CD1c-positive myeloid dendritic cell (primary cell): Measurements from ENCODE around the gene STX3.
A peak's percentile ranks its signal among the peaks of the same experiment; 100 is the strongest.
"Not testable (repeated sequence)": the region's sequence is repeated elsewhere in the genome, so short reads cannot be mapped to it uniquely, and the experiment has no call there.

Source experiments
- DNase-seq: peaks from one replicate; pipeline ENCODE4 v3.0.0-alpha.2; 2016; ENCODE audit errors: extremely low spot score

STX3 gene

DNA sequence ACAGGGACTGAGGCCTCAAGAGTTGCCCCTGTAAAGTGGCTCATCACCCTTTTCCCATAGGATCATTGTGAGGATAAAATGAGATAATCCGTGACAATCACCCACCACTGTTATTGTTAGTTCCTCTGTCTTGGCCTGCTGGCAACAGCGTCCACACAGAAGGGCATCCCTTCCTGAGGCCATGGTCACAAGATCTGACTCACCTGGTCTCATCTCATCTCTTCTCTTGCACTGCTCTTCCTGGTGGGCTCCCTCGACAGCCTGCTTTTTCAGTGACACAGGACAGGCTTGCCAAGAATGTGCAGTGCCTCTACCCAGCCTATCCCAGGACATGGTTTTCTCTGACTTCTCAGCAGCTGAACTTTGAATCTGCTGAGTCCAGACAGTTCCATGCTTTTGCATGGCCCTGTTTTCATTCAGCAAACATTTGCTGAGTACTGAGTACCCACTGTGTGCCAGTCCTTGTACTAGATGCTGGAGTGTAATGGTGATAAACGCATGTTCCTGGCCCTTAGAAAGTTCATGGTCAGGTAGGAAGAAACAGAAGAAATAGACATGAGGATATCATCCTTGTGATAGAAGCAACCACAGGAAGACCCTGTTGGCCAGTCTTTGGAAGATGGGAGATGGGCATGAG lies 3.3 kb downstream of the STX3 start:
- DNase-seq, result no peak

DNA sequence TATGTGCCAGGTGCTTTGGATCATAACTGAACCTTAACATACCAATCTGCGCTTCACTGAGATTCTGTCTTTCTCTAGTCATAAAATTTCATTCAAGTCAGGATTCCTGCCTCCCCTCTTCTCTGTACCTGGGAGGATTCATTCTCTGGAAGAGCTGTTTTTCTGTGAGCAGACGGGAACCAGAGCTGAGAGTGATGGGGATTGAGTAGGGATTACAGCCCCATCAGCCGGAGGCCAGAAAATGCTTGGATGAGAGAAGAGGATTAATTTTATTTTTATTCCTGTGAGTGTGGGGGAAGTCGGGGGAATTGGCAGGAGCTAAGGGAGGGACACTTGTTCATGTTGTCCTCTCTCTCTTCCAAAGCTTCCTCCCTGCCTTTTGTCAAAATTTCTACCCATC lies 4.7 kb downstream of the STX3 start:
- no peak for DNase-seq

DNA sequence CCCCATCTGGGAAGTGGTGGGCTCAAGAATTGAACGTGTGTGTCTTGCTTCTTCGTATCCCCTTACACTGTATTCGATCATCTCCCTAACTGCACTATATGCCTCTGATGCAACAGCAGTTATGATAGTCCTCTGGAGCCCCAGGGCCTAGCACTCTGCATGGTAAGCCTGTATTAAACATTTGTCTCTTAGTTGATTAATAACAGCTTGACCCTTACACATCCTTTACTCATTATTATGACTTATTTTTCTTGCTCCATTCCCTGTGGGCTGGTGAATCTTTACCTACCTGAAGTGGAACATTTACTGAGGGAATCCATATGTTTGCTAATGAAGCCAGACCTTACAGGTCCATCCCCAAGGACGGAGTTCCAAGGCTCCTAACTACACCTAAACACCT lies 5.6 kb downstream of the STX3 start:
- no peak for DNase-seq

DNA sequence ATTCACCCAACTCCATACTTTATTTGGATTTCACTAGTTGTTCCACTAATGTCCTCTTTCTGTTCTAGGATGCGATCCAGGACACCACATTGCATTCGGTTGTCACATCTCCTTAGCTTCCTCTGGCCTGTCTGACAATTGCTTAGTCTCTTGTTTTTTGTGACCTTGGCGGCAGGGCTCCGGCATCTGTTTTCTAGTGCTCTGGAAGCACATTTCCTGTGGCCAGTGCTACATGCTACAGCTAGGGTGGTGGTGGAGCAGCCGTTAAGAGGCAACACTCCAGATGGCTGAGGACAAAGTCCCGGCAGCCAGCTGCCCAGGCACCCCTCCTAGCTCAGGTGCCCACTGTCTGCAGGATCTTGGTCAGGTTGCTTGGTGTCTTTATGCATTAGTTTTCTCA lies 6.8 kb downstream of the STX3 start:
- DNase-seq, result no peak

DNA sequence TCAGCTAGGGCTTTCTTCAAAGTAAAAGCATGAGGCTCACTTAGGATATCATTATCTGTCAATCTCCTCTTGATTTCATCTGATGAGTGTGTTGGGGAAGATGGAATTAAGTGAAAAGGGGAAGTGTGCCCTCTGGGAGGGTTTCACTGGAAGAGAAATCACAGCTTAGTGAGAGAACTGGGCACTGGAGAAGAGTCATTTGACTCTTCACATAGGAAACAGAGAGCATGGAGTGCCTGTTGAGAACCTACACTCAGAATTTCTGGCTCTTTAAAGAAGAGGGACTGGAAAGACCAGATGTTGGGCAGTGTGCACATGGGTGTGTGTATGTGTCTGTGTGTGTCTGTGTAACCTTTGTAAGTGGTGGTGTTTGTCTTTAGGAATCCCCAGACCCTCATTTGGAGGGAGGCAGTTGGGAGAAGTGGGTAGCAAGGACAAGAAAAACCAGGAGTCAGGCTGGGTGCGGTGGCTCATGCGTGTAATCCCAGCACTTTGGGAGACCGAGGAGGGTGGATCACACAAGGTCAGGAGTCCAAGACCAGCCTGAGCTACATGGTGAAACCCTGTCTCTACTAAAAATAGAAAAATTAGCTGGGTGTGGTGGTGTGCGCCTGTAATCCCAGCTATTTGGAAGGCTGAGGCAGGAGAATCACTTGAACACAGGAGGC lies 10.0 kb downstream of the STX3 start:
- peak; percentile 75 for DNase-seq

DNA sequence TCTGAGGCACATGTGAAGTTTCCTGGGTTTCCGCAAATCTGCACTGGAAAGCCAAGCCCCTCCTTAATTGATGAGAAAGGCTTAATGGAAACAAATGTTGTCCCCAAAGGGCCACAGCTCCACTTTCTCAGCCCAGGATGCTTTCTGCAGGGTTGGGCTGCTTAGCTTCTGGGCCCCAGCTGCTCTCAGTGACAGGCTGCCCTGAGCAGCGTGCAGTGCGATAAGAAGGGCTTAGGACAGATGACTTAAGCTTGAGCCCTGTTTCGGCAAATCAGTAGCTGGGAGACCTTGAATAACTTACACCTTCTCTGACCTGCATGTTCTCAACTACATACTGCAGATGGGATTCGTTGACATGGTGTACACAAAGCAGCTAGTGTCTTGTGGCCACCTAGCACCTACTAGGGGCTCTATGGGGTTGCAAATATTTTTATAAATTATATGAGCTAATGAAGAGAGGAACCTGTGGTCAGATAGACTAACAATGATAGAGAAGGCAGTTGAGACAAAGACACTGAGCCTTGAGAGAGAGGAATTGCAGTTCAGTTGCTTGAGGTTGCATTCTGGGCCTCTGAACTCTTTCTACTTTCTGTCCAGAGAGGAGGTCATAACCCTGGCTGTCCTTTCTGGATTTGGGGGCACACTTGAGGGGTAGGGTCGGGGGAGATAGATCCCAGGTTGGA lies 11.5 kb downstream of the STX3 start:
- no peak for DNase-seq

DNA sequence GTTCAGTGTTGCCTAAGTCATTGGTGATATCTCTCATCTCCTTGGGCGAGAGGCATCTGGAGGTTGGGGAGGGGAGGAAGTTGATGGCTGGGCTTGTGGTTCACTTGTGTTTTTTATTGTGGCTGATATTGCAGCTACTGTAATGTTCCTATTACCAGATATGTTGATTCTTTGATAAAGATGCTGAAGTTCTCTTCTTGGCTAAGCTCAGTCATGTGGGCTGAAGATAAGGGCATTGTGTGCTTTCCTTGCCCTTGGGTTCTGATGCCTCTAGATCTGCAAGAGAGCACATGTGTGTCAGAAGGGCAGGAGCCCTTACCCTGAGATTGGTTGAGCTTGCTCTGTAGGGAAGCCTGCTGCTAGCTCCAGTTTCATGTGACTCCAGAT lies 12.0 kb downstream of the STX3 start:
- DNase-seq, result peak; percentile 22

DNA sequence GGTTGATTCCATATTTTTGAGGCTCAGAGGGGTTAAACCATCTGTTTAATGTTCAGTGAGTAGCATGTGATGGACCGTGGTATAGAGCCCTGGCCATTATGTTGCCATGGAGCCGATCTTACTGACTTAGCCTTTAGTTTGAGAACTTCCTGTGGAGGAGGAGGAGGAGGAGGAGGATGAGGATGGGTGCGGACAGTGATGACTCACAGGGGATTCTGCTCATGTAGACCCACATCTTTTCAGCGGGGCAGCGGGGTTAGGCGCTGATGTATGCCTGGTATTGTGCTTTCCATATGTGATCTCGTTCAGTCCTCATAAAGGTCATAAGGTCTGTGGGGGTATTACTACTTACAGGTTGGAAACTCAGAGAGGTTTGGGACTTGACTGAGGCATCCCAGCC lies 13.9 kb downstream of the STX3 start:
- DNase-seq, result peak; percentile 34

DNA sequence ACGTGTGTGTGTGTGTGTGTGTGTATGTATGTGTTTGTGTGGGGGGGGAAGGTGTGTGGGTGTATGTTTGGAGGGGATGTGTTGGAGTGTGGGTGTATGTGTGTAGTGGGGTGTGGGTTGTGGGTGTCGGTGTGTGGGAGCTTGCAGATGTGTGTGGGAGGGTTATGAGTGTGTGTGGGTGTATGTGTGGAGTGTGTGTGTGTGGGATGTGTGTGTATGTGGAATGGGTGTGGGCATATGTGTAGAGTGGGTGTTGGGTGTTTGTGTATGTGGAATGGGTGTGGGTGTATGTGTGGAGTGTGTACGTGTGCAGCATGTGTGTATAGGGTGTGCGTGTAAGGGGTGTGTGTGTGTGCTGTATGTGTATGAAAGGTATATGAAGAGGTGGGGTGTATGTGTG lies 14.7 kb downstream of the STX3 start:
- no peak for DNase-seq

DNA sequence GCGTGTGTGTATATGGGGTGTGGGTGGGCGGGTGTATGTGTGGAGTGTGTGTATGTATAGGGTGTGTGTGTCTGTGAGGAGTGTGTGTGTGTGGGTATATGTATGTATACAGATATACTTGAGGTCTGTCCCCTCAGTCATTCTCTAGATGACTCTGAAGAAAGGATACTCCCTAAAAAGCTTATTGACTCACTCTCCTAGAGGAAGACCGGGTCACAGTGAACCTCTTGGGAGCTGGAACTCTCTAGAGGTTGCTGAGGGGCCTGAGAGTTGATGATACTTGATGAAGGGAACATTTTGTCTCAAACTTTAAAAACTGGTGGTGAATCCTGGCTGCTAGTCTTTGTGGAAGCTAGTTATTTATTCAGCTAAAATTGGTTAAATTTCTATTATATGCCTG lies 15.1 kb downstream of the STX3 start:
- DNase-seq, result no peak

DNA sequence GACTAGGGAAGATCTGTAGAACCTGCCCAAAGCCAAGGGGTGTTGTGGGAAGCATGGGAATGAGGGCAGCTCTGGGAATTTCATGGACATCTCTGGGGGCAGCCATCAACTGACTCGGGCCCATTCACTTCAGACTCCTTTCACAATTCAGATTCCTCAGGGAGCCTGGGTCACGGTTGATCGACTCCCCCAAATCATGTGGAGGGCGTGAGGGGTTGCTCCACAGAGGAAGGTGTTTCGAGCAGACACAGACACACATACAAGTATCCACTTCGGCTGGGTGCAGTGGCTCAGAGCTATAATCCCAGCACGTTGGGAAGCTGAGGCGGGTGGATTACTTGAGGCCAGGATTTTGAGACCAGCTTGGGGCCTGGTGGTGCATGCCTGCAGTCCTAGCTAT lies 15.7 kb downstream of the STX3 start:
- DNase-seq, result no peak

DNA sequence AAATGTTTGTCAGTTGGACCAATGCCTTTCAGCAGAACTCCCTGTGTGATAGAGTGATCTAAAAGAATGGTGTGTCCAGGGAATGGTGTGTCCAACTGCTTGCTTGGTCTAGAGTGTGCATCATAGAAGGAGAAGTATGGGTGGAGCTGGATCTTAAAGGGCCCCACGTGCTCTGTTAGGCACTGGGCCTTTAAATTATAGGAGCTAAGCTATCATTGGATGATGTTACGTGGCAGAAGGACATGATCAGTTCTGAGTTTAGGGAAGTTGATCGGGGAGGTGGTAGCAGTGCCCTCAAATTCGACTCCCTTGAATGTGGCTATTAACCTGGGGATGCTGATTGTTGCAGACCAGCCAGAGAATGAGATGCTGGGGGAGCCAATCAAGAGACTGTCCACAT lies 16.4 kb downstream of the STX3 start:
- DNase-seq, result peak; percentile 13

DNA sequence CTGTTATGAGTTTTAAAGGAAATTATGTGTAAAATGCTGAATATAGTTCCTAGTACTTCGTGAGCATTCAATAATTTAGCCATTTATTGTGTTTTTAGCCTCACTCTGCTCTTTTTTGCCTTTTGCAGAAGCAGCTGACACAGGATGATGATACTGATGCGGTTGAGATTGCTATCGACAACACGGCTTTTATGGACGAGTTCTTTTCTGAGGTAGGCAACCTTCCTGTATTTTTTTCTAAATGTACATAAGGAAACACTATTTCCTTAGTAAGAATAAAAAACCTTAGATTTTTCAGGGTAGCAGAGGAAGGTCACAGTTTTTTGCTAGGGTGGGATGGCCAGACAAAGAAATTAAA lies 17.9 kb downstream of the STX3 start:
- peak; percentile 11 for DNase-seq

DNA sequence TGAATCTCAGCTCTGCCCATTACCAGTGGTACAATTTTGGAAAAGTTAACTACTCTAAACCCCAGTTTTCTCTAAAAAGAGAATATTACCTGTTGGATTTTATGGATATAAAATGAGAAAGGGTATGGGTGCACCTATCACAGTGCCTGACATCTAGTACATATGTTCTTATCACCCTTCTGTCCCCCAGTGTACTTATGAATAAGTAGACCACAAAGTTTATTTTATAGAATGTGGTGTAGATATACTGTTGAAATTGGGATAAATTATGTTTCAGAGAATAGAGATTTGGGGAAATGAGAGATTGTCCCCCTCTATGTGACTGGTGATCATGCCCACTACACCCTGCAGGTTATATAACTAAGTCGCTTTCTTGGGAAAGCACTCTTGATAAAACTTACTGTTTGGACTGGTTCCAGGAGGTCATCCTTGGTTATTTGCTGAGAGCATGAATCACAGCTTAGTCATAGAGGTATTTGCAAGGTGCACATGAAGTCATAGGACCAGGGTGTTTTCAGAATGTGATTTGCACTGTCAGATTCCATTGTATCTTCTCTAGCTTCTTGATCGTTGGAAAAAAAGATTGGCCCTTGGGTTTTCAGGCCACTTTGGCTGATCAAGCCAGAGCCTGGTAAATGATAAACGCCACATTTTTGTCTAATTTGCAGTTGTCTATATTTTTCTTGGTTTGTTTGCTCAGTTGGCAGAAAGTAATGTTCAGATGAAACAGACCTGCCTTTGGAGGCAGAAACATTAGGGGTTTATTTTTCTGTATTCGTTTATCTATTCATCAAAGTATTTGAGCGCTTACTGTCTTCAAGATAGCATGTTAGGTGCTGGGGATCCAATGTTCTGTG lies 21.3 kb downstream of the STX3 start:
- DNase-seq, result no peak

DNA sequence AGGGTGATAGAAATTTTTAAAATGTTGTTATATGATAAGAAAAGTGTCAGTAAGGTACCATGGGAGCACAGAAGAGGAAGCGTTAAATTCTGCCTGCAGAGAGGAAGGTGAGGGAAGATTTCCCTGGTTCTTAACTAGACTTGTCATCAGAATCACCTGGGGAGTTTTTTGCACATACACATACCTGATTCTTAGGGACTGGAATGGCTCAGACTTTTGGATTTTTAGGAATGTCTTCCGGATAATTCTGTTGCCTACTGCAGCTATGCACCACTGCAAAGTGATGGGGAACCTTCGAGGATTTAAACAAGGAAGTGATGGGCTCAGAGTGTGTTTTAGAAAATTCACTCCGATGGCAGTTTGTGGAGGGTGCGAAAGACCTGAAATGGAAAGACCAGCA lies 21.9 kb downstream of the STX3 start:
- DNase-seq, result no peak

DNA sequence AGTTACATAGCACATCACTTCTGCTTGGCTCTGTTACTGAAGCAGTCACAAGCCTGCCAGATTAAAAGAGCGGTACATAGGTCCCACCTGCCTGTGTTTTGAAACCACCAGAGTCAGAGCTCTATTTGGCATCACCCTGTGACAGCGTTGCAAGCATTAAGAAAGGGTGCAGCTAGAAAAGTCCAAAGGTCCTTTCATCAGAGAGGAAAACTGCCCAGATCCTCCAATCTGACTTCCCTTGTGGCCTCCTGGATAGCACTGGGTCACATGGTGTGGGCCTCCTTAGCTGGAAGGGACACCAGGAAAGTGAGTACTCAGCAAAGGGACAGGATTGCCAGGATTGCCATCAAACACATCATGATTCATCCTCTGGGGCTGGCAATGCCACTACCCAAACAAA lies 22.9 kb downstream of the STX3 start:
- DNase-seq, result no peak

DNA sequence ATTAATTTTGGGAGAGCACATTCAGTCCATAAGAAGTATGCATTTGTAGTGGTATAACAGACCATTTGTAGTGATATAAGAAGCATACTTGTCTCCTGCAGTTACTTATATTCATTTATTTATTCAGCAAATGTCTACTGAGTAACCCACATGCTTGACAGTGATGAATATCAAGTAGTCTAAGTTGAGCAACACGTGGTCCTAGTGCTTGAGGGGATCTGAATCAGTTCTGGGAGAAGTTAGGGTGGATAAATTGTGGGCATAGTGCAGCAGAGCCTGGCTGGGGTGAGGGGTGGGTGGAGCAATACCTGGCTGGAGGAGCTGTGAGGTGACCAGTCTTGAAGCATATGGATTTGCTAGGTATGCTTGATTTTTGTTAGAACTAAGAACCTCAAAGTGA lies 24.3 kb downstream of the STX3 start:
- DNase-seq, result no peak

DNA sequence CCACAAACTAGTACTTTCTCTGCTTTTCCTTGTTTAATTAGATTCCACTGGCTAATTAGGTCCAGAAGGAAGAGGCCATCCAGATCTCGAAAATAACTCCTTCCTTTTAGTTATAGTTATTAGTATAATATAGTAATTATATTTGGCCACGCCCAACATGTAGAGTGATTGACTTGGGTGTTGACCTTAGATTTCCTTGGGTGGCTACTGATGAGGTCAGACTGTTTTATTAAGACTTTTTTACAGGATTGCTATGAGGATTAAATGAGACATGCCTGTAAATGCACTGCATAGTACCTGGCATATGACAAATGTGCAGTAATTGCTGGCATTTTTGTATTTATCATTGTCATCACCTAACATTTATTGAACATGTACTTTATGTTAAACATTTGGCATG lies 26.9 kb downstream of the STX3 start:
- no peak for DNase-seq

DNA sequence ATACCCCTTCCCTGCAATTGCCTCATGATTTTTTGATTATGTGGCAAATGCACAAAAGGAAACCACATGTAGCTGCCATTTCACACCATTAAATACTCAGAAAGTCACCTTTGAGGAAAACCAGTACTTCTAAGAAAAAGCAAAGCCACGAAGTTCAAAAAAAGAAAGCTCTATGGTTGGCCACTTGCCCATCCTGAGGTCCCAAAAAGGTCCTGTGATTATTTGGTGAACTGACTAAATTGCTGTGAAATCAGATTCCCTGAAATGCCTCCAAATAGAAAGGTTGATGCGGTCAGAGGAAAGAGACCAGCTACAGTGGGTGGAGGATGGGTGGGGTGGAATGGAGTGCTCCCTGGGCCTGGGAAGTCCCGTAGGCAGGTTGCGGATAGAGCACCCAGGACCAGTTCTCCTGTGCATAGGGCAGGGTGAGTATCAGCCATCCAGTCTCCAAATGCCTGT lies 28.5 kb downstream of the STX3 start:
- no peak for DNase-seq

DNA sequence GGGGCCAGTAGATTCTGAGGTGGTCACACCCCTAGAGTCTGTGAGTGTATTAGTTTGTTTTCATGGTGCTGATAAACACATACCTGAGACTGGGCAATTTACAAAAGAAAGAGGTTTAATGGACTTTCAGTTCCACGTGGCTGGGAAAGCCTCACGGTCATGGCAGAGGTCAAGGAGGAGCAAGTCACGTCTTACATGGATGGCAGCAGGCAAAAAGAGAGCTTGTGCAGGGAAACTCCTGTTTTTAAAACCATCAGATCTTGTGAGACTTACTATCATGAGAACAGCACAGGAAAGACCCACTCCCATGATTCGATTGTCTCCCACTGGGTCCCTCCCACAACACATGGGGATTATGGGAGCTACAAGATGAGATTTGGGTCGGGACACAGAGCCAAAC lies 29.3 kb downstream of the STX3 start:
- not testable (repeated sequence) for DNase-seq

DNA sequence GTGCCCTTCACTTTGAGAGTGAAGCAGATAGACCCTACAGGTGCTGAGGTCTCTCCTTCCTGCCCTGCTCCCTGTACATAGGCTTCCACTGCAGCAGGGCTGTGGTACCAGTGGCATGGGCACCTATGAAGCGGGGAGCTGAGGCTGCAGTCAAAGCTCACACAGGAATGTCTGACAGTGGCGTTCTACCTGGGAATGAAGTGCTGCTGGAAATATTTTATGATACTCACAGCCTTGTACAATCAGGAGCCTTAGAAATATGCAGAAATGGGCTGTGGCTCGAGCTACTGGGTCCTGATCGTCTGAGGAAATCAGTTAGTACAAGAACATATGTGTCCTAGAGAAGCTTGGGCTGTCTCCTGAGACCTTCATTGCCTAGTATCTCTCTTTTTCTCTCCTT lies 30.6 kb downstream of the STX3 start:
- no peak for DNase-seq

DNA sequence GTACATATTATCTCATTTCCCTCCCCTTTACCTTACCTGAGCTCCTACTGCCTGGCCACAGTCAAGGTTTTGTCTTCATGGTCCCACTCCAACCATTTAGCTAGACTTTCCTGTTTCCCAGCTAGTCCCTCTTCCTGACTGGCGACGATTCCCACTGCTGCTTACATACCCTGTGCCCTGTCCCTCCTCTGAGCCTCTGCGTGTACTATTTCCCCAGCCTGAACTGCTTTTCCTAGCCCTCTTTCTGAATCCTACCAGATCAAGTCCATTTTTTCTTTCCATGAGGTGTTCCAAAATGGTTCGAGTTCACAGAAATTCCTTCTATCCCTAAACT lies 32.0 kb downstream of the STX3 start:
- no peak for DNase-seq

DNA sequence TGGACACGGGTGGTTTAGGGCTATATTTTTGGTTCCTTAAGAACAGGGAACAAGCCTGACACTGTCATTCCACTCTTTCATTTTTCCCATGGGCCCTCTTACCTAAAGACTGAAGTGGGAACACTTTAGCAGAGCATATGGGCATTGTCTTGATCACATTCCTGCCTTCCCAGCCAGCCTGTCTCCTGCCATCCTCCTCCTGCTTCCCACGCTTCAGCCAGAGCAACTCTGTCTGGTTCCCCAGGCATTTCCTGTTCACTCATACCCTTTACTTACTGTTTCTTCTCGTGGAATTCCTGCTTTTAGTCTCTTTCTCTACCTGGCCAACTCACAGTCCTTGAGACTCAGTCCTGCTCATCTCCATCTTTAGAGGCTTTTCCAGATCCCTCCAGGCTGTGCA lies 32.6 kb downstream of the STX3 start:
- no peak for DNase-seq
